ENCODE measurements around the gene SORCS2.
"Not testable (repeated sequence)": the region's sequence is repeated elsewhere in the genome, so short reads cannot be mapped to it uniquely, and the experiment has no call there.

Gene SORCS2

GRCh38 chr4:7450775-7451433 lies 258.6 kb downstream of the SORCS2 start:
- no peak for DNase-seq (ENCODE audit: low spot score)

DNA sequence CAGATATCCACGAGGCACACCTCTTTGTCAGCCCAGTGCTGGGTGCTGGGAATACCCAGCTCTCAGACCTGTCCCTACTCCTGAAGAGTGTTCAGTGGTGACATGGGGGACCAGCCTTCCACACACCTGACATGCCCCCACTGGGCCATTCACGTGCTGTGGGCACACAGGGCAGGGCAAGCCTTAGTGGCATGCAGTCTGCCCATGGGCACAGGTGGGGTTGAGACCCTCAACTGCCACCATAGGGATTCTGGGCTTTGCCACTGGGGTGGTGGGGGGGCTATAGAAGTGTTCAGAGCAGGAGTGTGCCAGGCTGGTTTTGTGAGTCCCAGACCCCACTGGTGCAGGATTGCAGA lies 259.1 kb downstream of the SORCS2 start:
- no peak for DNase-seq (ENCODE audit: low spot score)

DNA sequence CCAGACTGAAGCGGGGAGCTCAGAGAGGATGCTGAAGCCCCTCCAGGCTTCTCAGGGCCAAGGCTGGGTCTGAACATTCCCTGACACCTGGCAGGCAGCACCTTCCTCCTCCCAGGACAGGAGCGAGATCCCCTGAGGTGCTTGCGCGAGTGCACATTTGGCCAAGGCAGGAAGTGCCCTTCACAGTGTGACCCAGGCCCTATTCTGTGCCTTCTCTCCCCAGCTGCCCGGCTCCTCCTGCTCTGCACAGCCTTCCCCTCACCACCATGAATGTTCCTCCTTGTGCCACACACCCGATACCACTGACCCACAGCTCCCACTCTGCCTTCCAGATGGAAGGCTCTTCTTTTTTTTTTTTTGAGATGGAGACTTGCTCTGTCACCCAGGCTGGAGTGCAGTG lies 259.5 kb downstream of the SORCS2 start:
- no peak for DNase-seq (ENCODE audit: low spot score)

DNA sequence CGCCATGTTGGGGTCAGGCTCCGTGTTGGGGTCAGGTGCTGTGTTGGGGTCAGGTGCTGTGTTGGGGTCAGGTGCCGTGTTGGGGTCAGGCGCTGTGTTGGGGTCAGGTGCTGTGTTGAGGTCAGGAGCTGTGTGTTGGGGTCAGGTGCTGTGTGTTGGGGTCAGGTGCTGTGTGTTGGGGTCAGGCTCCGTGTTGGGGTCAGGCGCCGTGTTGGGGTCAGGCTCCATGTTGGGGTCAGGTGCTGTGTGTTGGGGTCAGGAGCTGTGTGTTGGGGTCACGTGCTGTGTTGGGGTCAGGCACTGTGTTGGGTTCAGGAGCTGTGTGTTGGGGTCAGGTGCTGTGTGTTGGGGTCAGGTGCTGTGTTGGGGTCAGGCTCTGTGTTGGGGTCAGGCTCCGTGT lies 260.5 kb downstream of the SORCS2 start:
- DNase-seq (ENCODE audit: low spot score), result not testable (repeated sequence)

DNA sequence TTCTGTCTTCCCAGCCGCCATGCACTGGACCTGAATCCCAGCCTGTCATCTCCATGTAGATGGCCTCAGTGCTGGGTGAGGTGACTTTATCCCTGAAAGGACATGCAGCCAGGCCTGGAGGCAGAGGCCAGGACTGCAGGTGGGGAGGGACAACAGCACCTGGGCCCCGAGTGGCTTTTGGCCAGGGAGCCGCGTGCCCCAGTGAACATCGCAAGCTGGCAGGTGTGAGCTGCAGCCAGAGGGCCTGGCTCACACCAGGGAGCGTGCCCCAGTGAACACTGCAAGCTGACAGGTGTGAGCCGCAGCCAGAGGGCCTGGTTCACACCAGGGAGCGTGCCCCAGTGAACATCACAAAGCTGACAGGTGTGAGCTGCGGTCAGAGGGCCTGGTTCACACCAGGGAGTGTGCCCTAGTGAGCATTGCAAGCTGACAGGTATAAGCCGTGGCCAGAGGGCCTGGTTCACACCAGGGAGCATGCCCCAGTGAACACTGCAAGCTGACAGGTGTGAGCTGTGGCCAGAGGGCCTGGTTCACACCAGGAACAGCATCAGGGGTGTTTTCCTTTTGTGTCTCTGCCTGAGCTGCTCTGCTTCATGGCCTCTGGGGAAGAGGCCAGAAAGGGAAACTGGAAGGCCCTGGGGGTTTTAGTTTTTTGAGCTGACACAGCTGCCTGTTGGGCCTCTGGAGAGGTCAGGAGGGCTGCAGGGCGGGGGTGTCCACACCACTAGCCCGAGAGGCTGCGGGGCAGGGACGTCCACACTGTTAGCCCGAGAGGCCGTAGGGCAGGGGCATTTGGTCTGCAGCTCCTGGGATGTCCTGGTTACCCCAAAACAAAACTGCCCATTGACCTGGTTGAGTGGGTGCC lies 265.1 kb downstream of the SORCS2 start:
- no peak for DNase-seq (ENCODE audit: low spot score)

DNA sequence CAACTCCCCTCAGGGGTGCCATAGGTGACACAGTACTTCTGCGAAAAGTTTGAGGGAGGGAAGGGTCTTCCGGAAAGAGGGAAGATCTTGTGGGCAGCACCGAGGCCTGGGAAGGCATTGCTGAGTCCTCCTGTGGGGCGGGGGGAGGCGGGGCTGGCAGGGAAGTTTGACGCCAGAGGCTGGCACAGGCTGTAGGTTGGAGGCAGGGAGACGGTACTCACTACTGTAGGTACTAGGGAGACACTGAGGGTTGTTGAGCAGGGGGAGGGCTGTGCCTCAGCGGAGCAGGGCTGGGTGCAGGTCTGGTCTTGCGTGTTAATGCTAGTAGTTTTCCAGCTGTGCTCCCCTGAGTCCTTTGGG lies 265.7 kb downstream of the SORCS2 start:
- no peak for DNase-seq (ENCODE audit: low spot score)

DNA sequence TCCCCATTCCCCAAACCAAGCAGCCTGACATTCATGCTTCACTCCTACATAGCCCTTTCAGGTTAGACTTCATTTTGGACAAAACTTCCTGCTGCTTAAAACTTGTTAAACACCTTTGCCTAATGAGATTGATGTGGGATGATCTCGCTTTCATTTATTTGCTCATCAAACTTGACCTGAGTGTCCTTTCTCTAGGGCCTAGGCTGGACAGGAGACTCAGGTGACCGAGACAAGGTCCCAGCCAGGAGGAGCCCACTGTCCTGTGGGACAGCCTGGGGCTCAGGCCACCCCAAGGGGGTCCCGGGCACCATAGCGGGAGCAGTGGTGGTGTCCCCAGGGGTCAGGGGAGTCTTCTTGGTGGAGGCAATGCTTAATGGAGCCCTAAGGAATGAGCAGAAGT lies 266.1 kb downstream of the SORCS2 start:
- DNase-seq (ENCODE audit: low spot score), result no peak

- DNase-seq (ENCODE audit: low spot score), result no peak
Measured at GRCh38 chr4:7459471-7459870, 267.1 kb downstream of the SORCS2 start.

GRCh38 chr4:7460566-7460965 lies 268.2 kb downstream of the SORCS2 start:
- no peak for DNase-seq (ENCODE audit: low spot score)

DNA sequence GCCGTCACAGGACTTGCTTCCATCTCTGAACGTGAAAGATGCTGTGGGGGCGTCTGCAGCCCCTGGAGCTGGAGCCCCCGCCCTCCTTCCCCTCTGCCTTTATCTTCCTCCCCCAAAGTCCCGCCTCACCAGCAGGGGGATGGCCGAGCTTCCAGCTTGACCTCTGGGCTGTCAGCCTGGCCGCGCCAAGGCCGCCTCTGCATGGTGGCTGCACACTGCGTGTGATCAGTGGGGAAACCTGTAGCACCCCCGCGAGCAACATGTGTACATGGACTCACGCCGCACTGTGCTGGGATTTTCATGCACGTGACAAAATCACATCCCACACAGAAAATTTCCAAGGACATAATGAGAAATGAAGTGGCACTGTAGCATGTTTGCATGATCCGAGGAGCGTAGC lies 268.9 kb downstream of the SORCS2 start:
- DNase-seq (ENCODE audit: low spot score), result no peak

DNA sequence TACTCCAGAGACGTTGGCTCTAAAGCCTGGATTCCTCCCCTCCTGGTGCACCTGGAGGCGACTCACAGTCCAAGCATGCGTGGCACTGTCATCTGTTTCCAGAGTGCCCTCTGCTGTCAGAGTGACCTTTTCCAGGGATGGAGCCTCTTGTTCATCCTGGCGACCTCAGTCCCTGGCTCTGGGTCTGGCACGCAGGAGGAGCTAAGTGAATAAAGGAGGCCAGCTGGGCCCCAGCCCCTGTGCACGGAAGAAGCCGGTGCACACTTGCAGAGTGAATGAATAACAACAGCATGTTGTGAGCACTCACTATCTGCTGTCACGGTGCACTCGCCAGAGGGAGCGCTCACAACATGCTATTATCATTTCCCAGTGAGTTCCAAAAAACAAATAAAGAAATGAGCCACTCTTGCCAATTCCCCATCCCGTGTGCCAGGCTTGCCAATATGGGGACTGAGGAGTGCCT lies 270.2 kb downstream of the SORCS2 start:
- no peak for DNase-seq (ENCODE audit: low spot score)

GRCh38 chr4:7463566-7464258 lies 271.4 kb downstream of the SORCS2 start:
- no peak for DNase-seq (ENCODE audit: low spot score)

- no peak for DNase-seq (ENCODE audit: low spot score)
Measured at GRCh38 chr4:7464259-7464655, 271.9 kb downstream of the SORCS2 start.

DNA sequence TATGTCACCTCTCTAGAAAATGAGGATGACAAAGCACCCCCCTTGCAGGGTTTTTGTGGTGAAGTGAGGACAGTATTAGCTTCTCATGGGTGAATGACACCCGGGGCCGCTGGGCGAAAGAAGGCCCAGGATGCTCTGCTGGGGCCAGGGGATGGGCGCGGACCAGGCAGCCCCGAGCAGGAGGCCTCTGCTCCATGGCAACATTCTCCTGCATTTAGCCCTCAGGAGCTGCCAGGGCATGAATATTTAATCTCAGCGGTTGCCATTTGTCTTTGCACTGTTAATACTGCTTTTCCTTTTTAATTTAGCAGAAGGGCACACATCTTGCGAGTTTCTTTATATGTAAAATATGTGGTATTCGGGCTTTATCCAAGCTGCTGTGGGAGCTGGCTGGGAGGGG lies 272.7 kb downstream of the SORCS2 start:
- no peak for DNase-seq (ENCODE audit: low spot score)

- no peak for DNase-seq (ENCODE audit: low spot score)
Measured at GRCh38 chr4:7466215-7466614, 273.9 kb downstream of the SORCS2 start.

- DNase-seq (ENCODE audit: low spot score), result peak; percentile 67
Measured at GRCh38 chr4:7466904-7467303, 274.6 kb downstream of the SORCS2 start.

DNA sequence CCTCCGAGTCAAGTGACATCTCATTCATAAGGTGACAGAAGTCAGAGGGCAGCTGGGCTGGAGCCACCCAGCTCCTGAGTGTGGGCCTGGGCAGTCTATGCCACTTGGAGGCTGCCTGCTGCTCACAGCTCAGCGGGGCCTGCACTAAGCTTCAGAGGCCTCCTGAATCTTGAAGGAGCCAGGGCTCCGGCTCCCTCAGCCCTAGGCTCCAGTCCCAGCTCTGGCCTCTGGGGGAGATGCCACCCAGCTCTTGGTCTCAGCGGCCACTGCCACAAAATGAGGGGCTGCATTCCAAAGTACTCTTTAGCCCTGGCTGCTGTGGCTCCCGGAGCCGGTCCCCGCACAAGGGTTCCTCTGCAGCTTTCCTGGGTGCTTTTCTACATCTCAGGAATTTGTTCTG lies 275.1 kb downstream of the SORCS2 start:
- no peak for DNase-seq (ENCODE audit: low spot score)

- DNase-seq (ENCODE audit: low spot score), result no peak
Measured at GRCh38 chr4:7469023-7469422, 276.7 kb downstream of the SORCS2 start.

- DNase-seq (ENCODE audit: low spot score), result no peak
Measured at GRCh38 chr4:7470111-7470510, 277.8 kb downstream of the SORCS2 start.

DNA sequence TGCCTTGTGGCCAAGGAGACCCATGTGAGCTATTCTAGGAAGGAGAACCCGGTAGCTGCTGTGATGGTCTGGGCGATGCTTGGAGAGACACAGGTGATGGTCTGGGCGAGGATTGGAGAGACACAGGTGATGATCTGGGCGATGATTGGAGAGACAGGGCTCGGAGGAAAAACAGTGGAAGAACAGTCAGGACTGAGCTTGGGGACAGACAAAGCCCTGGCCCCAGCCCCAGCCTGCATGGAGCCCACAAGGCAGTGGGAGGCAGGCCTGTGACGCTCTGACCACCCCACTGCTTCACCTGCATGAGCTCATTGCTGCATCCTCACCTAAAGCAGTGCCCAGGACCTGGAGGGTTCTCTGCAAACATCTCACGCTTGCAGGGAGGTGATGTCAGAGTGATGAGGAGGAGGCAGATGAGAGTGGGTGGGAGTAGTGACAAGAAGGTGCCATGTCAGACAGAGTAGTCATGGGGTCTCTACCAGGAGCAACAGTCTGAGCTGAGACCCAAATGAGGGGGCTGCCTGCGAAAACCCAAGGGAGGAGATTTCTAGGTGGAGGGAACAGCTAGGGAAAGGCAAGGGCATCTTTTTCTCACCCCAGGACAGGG lies 278.3 kb downstream of the SORCS2 start:
- peak; percentile 74 for DNase-seq (ENCODE audit: low spot score)

GRCh38 chr4:7472442-7473013 lies 280.2 kb downstream of the SORCS2 start:
- no peak for DNase-seq (ENCODE audit: low spot score)

DNA sequence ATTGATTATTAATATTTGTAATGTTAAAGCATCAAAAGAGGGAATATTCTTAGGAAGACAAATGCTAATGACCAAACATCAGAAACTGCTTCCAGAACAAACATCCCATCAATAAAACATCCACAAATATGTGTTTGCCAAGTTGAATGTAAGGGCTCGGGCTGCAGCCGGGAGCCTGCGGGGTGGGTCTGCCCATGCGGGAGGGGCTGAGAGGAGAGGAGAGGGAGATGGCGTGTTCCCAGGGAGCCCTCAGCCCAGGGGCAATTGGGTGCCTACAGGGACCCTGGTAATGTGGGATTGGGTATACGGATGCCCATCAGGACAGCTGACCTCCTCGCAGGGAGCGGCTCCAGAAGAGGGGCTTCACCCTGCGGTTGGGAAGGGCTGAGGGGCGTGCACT lies 280.7 kb downstream of the SORCS2 start:
- DNase-seq (ENCODE audit: low spot score), result no peak
